Muscle of back (tissue), 11 donors: Measurements from ENCODE around the gene CBLB. TPM values are rescaled to one million over a fixed set of nuclear protein-coding genes. Genes with fewer than 3 reads are reported as not detected.
A peak's percentile ranks its signal among the peaks of the same experiment; 100 is the strongest.

Source experiments
- DNase-seq, 3 donors: peaks; one replicate each; pipeline versions ENCODE4 v3.0.0 to v3.0.0-alpha.2; 2013
- polyA plus RNA-seq, 10 donors: library from polyadenylated mRNA; unstranded; fragments of 120-200 nt; gene quantifications; one replicate each; pipeline ENCODE4 v1.2.1, GENCODE V29; 2013; ENCODE audit not compliant: insufficient read length in 10 of 10

Gene CBLB
- polyA plus RNA-seq, 10 donors: 17.0 to 37.2 (median 25.8) TPM

DNA sequence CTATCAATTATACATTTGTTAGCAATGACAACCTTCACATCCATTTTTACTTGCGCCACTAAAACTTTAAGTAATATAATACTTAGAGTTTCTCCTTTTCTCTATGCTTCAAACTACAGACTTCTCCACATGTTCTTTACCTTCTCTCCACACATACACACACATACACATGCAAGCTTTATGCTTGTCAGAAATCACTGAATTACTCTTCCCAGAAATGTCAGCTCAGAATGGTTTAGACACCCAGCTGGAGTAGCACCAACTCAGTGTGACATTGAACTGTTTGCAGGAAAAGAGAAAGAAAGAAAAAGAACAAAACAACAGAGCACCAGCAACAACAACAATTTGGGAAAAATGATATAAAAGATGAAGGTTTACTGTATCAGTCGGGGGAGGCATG lies 20.9 kb downstream of the CBLB start:
- no peak for DNase-seq

DNA sequence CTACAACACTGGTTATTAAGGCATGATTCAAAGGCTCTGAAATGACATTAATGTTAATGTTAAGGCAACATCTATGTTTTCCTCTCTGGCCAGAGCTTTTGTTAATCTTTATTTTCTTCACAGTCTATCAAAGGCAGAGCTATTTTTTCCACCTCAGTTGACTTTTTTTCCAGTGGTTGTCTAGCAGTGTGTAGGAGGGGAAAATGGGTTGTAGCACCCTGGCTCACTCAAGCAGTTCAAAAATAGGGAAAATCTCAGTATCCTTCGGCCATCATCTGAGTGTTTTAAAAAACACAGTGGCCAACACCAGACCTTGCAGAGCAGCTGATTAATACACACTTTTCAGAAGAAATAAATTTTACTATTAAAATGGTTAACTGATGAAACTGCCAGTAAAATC lies 21.4 kb downstream of the CBLB start:
- DNase-seq: no peak

DNA sequence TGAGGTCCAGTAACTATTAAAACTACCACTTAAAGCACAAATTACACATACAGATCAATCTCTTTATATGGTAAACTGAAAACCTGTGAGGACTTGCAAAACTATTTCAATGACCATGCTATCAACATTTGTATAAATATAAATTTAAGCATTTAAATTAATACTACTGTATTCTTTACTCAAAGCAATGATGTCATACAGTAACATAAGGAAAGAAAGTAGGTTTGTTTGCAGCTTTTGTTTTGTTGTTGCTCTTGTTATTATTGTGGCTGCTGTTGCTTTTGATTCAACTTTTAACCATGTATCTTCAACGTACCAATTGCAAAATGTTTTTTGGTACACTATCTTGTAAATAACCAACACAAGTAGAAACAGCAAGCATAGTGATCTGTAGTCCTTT lies 22.0 kb downstream of the CBLB start:
- no peak for DNase-seq

DNA sequence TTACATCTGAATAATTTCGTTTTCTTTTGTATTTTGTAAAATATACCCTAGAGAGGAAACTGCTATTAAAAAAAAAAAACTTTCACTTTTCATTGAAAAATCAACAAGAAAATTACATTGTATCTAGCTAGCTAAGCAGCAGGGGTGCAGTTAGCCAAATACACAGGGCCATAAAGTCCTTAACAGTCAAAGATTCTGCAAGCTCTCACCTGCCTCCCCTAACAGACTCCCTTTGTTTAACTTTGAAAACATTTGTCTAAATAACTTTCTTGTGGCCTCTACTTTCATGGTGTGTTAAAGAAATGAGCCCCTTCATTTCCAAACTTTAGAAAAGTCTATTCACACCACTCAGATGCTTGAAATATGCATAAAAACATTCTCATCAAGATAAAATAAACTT lies 23.3 kb downstream of the CBLB start:
- DNase-seq: no peak

DNA sequence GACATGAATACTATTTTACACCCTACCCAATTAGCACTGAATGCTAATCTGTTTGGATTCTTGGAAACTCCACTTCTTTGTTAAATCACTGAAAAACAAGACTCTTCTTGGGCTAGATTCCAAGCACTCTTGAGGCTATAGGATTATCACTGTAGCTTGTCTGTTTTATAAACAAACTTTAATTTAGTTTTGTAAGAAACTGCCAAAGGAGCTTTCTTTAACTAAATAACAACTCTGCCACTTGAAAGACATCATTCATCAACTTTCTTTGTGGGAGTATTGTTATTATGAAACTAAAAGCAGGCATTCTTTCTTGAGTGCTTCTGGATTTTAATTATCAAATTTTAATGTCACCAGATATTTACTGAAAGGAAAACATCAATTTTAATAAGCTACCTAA lies 24.1 kb downstream of the CBLB start:
- no peak for DNase-seq

GRCh38 chr3:105843994-105844393 lies 24.8 kb downstream of the CBLB start:
- no peak for DNase-seq

- DNase-seq: no peak
Measured at GRCh38 chr3:105842943-105843342, 25.9 kb downstream of the CBLB start.

DNA sequence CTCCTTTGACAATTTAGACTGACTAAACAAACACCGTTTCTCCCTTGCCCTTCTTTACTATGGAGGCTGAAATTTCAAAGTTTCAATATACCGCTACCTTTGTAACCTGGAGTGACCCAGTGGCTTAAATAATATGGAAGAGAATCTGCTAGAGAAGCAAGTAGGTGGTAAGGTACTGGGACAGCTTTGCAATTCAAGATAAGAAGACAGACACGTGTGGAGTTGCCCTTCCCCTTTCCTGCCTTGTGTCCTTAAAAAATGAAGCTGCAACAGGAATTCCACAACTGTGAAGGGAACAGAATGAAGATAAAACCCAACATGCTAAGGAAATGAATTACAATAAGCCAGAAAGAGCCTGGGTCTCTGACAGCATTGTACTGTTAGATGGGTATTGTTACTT lies 26.4 kb downstream of the CBLB start:
- no peak for DNase-seq

DNA sequence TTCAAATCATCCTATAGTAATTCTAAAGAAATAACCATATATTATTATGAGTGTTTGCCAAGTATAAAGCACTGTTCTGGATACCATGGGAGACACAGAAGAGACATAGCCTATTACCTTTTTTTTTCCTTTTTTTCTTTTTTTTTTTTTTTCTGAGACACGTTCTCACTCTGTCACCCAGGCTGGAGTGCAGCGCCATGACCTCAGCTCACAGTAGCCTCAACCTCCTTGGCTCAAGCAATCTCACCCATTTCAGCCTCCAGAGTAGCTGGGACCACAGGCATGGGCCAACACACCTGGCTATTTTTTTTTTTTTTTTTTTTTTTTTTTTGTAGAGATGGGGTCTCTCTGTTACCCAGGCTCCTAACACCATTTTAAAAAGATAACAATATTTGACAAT lies 30.9 kb downstream of the CBLB start:
- no peak for DNase-seq

DNA sequence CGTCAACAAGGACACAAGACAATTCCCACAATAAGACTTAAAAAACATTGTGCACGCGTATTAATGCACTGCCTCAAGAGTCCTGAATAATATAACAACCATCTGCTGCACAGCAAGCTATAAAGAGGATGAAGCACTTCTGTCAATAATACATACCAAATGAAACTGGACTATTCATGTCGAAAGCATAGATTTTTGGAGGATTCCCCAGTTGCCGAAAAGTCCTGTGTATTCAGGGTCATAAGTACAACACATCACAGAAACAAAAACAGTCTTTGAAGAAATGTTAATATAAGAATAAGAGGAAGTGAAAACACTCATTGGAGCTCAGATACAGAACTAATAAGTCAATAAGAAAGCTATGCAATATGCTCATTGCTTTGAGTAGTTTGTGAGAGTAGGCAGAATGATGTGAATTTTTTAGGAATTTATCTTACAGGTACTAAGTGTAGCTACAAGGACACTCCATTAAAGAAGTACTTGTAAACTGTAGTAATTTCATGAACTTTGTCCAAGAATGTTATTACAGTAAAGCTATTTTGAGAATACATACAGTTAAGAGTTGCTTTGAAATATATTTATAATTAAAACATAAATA lies 31.6 kb downstream of the CBLB start:
- DNase-seq: peak; percentile 36 to 72 (median 41)

DNA sequence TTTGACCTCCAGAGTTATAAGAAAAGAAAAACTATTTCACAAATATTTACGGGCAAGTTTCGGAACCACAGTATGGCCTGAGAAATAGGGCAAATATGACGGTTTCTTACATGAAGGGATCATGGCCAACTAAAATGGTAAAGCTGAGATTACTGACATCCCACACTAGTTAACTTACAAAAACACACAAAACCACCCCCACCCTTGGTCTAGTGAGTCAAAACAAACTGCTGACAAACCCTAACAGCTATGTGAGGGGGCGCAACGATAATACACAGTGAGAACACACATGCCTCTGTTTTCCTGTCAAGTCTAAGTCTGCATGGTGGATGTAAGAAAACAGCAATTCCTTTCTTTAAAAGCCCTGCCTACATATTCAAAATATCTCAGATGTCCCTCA lies 32.3 kb downstream of the CBLB start:
- DNase-seq: no peak

DNA sequence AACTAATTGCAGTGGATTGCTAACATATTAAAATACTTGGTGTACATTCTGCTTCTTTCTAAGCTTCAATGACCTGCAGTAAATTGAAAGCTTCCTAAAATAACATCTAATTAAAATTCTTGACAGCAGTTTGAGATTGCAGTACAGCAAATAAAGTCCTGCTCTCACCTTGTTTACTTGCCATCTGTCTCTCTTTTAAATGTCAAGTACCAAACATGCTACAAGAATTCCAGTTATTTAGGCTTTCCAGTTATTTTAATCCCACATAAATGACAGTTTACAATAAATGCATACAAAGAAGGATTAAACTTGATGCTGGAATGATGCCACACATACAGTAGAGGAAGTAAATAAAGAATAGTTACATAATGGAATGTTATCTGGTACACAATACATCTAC lies 33.2 kb downstream of the CBLB start:
- DNase-seq: no peak

- DNase-seq: no peak
Measured at GRCh38 chr3:105834768-105835167, 34.0 kb downstream of the CBLB start.

GRCh38 chr3:105832644-105833043 lies 36.2 kb downstream of the CBLB start:
- no peak for DNase-seq

DNA sequence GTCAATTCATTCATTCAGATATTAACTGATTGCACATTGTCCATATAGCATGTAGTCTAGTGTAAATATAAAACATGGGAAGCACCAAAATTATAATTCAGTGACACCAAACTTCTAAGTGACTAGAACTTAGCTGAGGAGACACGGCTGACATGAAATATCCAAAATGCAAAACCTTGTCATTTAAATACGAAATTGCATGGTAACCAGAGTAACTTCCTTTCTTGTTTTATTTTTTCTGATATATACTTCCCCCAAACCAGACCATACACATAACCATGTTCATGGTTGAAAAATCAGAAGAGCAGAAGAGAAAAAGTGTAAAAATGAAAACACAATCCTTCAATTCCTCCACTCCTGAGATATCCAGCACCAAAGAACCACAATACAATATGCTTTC lies 38.0 kb downstream of the CBLB start:
- DNase-seq: no peak

GRCh38 chr3:105829871-105830622 lies 38.8 kb downstream of the CBLB start:
- DNase-seq: no peak

GRCh38 chr3:105829229-105829628 lies 39.6 kb downstream of the CBLB start:
- no peak for DNase-seq

DNA sequence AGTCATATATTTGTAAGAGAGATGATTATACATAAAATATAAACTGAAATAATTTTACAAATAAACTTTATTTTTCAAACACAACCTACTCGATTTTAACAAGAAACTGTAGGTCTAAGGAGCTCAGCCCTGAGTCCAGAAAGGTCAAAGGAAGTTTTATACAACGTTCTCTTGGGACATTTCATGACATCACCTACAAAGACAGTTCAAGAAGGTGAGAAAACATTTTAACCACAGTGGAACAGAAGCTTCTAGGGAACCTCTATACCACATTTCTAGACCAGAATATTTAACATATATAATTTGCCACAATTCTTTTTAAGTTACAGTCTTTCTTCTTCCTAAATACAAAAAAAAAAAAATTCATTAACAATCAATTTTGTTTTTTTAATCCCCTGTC lies 40.1 kb downstream of the CBLB start:
- no peak for DNase-seq

- peak in 2 of 3 donors; percentile 37 to 73 for DNase-seq
Measured at GRCh38 chr3:105827959-105828358, 40.9 kb downstream of the CBLB start.

- peak; percentile 34 to 72 (median 59) for DNase-seq
Measured at GRCh38 chr3:105826778-105827634, 41.8 kb downstream of the CBLB start.

DNA sequence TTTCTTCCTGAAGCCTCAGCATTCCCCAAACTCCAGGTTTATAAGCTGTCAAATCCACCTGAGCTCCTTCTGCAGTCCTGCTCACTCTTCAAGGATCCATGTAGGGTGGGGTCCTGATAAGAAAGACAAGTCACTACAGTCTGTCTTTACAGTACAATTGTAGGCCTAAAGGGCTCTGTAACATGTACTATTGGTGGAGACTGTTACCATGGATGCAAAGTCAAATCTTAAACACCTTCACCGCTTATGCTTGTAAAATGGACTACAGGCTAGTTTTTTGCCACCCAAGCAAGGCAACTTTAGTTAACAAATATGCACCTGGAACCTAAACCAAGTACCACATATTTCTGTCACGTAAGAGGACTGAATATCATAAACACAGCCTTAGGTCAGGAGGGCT lies 44.7 kb downstream of the CBLB start:
- no peak for DNase-seq

DNA sequence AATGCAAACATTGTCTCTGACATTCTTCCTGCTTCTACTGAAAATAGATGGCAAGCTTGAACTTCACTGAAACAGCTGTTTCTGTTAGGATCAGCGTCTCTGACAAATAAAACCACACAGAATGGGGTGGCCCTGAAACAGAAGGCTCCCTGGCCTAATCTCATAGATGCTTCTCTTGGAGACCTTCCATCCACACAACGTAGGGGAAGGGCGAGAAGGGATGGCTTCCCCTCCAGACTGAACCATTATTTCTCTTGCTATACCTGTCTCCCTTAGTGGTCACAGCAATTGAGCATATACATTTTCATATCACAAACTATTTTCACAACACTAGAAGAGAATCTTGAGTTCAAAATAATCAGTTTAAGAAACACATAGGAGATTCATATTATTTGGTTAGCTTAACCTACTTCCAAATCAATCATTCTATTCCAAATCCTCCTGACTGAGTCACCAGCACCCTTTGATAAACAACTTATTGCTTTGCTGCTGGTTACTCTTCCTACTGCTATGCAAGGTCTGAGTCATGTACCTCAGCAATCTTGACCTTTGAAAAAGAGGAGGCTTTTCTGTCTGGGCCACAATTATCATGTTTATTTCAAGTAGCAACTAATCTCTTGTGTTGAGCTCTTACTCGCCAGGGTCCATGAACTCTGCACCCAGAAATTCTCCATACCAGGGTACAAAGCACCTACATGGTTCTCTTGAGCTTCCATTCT lies 45.5 kb downstream of the CBLB start:
- DNase-seq: peak in 1 of 3 donors; percentile 82
